ENCODE results near the gene ALG5. TPM values are rescaled to one million over a fixed set of nuclear protein-coding genes. Genes with fewer than 3 reads are reported as not detected.
A peak's percentile ranks its signal among the peaks of the same experiment; 100 is the strongest.

The ALG5 gene
- total RNA-seq, 2 experiments from 2014 or later = 36.3 to 36.6 TPM

DNA sequence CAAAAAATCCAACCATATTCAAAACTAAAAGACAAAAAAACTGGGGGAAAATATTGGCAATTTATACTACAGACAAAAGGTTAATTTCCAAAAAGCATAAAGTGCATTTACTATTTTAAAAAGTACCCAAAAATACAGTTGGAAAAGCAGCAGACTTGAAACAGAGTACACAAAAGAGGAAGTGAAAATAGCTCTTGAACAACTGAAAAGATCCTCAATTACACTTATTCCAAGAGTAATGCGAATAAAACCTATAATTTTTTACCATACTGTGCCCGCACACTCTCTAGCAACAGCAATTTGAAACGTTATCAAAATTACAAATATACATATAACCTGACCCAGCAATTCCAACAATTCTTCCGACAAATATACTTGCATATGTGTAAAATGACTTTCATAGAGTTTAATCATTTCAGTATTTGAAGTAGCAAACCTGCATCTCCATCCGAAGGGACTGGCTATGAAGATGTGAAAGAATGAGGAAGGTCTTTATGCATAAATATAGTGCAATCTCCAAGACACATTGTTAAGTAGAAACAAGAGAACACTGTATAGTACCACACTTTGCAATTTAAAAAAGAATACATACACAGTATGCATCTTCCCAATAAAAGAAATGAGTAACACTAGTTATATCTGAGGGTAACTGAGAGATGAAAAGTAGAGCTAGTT, 25.4 kb downstream of the ALG5 start:
- ChIA-PET POLR2A (interaction anchor here (0.9 kb wide), 1 partner anchor 26 kb away, joined by 3 read pairs; the partner anchor contains the start of gene EXOSC8), CTCF (interaction anchor here (0.5 to 0.6 kb wide), 2 partner anchors 90 to 117 kb away, joined by 3 to 4 read pairs; no protein-coding TSS in a partner anchor)
- no peak for DNase-seq
- no peak overlapping the region for H3K4me3 Mint-ChIP-seq
- no peak overlapping the region for H3K27ac Mint-ChIP-seq
- peaks cover 5% of the 10 kb centered on the region for H3K9me3 Mint-ChIP-seq
- H3K36me3 Mint-ChIP-seq (ENCODE audit: low read depth) = peaks cover 44% of the 10 kb centered on the region
- no peaks in the 10 kb centered on the region for H3K27me3 Mint-ChIP-seq
- no peaks in the 10 kb centered on the region for H3K4me1 Mint-ChIP-seq

DNA sequence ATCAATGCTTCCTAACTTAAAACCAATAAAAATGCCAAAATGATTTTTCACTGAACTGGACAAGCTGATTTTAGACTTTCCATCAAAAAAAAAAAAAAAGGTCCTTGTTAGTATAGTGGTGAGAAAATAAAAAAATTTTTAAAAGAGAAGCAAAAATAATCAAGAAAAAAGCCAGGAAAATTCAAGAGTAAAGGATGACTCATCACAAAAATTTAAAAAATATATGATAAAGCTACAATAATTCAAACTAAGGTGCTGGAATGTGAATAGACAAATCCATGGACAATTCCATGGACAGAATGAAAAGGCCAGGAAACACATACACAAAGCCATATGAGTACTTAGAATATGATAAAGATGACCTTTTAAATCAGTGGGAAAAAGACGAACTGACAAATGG, 26.1 kb downstream of the ALG5 start:
- Mint-ChIP-seq H3K27ac (no peak overlapping the region), H3K4me3 (no peak overlapping the region), H3K27me3 (no peaks in the 10 kb centered on the region), H3K36me3 (ENCODE audit: low read depth) (peaks cover 50% of the 10 kb centered on the region), H3K9me3 (peaks cover 5% of the 10 kb centered on the region), H3K4me1 (no peaks in the 10 kb centered on the region)
- ChIA-PET CTCF (interaction anchor here (0.6 to 0.7 kb wide), 2 partner anchors 9 to 116 kb away, joined by 3 to 6 read pairs; no protein-coding TSS in a partner anchor), POLR2A (interaction anchor here (0.6 kb wide), 1 partner anchor 24 kb away, joined by 3 read pairs; no protein-coding TSS in a partner anchor)
- DNase-seq = no peak

DNA sequence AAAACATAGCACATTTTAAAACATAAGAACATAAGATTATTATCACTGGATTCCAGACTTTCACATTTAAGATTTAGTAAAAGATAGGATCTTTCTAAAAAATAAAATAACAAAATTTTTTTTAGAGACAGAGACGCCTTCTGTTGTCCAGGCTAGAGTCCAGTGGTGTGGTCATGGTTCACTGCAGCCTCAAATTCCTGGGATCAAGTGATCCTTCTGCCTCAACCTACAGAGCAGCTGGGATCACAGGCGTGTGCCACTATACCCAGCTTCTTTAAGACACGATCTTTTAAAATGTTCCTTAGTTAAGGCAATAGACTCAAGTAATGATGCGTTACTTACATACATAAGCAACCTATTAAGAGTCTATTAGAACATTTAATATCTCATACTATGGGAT, 32.7 kb downstream of the ALG5 start:
- Mint-ChIP-seq H3K27me3 (no peaks in the 10 kb centered on the region), H3K9me3 (no peaks in the 10 kb centered on the region), H3K4me3 (no peak overlapping the region), H3K27ac (no peak overlapping the region), H3K4me1 (peaks cover 10% of the 10 kb centered on the region), H3K36me3 (ENCODE audit: low read depth) (peaks cover 43% of the 10 kb centered on the region)
- ChIA-PET POLR2A (no interaction called here), CTCF (no interaction called here)
- no peak for DNase-seq

DNA sequence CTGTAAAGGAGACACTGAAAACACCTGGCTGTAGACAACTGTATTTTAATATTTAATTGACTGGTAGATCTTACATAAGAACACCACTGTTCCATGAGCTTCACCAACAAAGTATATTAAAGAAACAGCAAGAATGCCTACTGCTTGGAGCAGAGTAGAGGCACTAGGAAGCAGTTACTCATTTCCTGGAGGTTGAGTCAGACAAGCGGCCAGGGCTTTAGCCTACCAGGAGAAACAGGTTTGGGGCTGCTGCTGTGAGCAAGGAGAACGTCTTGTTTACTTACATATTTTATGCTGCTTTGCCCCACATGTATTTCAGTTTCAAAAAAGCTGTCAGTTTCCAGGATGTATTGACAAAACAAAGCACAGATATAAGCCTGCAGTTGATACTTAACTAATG, 33.4 kb downstream of the ALG5 start:
- H3K4me1 Mint-ChIP-seq = peaks cover 10% of the 10 kb centered on the region
- ChIA-PET POLR2A (no interaction called here), CTCF (no interaction called here)
- H3K36me3 Mint-ChIP-seq (ENCODE audit: low read depth) = peaks cover 41% of the 10 kb centered on the region
- H3K27ac Mint-ChIP-seq = peak overlapping the region; percentile 33
- no peaks in the 10 kb centered on the region for H3K27me3 Mint-ChIP-seq
- no peak for DNase-seq
- H3K4me3 Mint-ChIP-seq = no peak overlapping the region
- H3K9me3 Mint-ChIP-seq = no peaks in the 10 kb centered on the region

DNA sequence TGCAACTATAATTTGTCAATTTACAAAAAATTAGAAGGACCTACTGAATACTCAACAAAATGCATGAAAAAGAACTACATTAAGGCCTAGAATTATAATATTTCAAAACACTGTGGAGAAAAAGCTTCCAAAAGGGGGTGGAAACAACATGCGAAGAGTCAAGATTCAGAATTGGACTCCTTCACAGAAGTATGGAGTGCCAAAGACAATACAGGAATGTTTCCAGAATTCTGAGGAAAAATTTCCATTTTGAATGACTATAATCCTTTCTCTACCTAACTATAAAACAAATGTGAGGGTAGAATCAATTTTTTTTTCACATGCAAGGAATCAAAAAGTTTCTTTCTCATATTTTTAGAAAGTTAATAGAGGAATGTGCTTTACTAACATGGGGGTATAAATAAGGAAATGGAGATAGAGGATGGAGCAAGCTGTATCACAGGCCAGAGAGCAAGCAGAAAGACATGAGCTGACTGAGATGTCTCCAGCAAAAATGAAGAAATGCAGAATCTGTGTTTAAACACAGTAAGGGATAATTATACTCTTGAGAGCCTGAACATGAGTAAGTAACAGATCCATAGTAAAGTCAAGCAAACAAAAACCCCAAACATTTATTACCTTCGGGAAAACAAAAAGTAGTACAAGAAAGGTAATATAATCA, 39.6 kb downstream of the ALG5 start:
- Mint-ChIP-seq H3K36me3 (ENCODE audit: low read depth) (peaks cover 12% of the 10 kb centered on the region), H3K27me3 (no peaks in the 10 kb centered on the region), H3K9me3 (no peaks in the 10 kb centered on the region), H3K4me3 (no peak overlapping the region), H3K27ac (no peak overlapping the region), H3K4me1 (peaks cover 2% of the 10 kb centered on the region)
- ChIA-PET POLR2A (no interaction called here), CTCF (no interaction called here)
- DNase-seq = no peak

DNA sequence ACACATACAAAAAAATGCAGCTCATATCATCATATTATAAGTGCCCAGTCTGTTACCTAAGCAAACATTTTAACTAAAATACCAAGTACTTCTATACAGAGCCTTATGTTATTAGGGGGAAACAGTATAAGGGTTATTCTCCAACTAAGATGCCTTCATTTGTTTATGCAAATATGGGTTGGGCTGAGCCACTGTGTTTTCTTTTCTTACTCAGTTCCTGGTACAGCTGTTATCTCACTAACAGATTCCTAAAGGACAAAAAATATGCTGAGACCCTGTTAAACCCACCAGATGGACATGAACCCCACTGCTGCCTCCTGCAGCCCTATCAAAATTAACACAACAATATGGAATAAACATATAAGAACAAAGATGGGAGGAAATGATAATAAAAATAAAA, 44.6 kb downstream of the ALG5 start:
- H3K4me1 Mint-ChIP-seq = peaks cover 2% of the 10 kb centered on the region
- H3K4me3 Mint-ChIP-seq = no peak overlapping the region
- DNase-seq = no peak
- peaks cover 24% of the 10 kb centered on the region for H3K36me3 Mint-ChIP-seq (ENCODE audit: low read depth)
- no peak overlapping the region for H3K27ac Mint-ChIP-seq
- no peaks in the 10 kb centered on the region for H3K9me3 Mint-ChIP-seq
- CTCF ChIA-PET = no interaction called here
- no peaks in the 10 kb centered on the region for H3K27me3 Mint-ChIP-seq
- POLR2A ChIA-PET = no interaction called here

DNA sequence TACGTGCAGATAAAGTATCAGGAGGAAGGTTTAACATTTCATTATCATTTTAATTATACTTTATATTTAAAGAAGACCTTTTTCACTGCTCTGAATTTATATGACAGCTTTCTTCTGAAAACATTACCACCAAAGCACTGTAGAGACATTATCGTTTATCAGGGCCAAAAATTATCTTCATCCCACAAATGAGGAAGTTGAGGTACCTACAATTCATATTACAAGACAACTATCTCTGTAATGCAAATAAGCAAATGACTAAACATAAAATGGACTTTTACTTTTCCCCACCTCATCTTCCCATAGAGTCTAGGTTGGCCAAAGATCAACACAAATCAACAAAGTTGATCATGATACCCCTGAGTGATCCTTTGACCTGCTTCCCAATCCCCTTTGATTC, 48.2 kb downstream of the ALG5 start:
- H3K9me3 Mint-ChIP-seq = no peaks in the 10 kb centered on the region
- H3K36me3 Mint-ChIP-seq (ENCODE audit: low read depth) = peaks cover 43% of the 10 kb centered on the region
- H3K4me1 Mint-ChIP-seq = no peaks in the 10 kb centered on the region
- ChIA-PET POLR2A (no interaction called here), CTCF (no interaction called here)
- DNase-seq = no peak
- H3K27me3 Mint-ChIP-seq = no peaks in the 10 kb centered on the region
- H3K4me3 Mint-ChIP-seq = no peak overlapping the region
- no peak overlapping the region for H3K27ac Mint-ChIP-seq

DNA sequence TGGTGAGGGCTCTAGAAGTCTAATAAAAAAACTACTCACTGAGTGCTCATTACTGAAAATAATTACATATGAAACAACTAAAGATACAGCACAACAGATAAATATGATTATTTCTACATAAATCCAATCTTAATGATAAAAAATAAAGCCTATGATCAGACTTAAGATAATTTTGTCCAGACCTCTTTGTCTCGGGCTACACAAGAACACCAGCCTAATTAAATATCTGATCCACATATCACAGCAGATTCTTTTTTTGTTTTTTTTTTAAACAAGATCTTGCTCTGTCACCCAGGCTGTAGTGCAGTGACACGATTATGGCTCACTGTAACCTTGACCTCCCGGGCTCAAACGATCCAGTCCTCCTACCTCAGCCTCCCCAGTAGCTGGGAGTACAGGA, 48.8 kb downstream of the ALG5 start:
- POLR2A ChIA-PET = no interaction called here
- CTCF ChIA-PET = no interaction called here
- H3K27me3 Mint-ChIP-seq = no peaks in the 10 kb centered on the region
- no peaks in the 10 kb centered on the region for H3K9me3 Mint-ChIP-seq
- no peaks in the 10 kb centered on the region for H3K4me1 Mint-ChIP-seq
- DNase-seq = no peak
- no peak overlapping the region for H3K4me3 Mint-ChIP-seq
- peaks cover 43% of the 10 kb centered on the region for H3K36me3 Mint-ChIP-seq (ENCODE audit: low read depth)
- no peak overlapping the region for H3K27ac Mint-ChIP-seq

DNA sequence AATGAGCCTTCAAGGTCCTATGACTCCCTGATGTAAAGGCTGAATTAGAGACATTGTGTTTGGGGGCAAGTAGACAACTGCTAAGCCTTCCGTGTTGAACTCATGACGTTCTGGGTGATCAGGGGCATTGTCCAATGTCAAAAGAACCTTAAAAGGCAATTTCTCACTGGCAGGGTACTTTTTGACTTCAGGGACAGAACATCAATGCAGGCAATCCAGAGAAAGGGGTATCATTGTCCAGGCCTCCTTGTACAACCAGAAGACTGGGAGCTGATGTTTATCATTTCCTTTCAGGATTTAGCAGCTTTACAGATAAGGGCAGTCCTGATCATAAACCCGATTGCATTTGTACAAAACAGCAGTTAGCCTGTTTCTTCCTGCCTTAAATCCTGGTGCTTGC, 54.1 kb downstream of the ALG5 start:
- DNase-seq = no peak
- Mint-ChIP-seq H3K27ac (no peak overlapping the region), H3K4me1 (no peaks in the 10 kb centered on the region), H3K27me3 (peaks cover 5% of the 10 kb centered on the region), H3K9me3 (no peaks in the 10 kb centered on the region), H3K4me3 (no peak overlapping the region), H3K36me3 (ENCODE audit: low read depth) (peaks cover 18% of the 10 kb centered on the region)
- POLR2A ChIA-PET = no interaction called here
- CTCF ChIA-PET = no interaction called here

DNA sequence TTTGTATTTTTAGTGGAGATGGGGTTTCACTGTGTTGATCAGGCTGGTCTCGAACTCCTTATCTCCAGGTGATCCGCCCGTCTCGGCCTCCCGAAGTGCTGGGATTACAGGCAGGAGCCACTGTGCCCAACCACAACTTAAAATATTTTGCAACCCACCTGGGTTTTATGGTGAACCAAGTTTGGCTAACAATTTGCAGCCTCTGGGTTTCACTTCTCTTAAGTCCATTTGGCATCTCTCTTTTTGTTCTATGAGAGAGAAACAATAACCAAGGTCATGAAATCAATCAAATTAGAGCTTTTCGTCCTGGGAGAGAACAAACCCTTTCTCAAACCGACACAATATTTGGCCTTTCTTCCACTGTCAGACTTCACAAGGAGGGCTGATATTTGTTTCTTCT, 73.5 kb downstream of the ALG5 start:
- ChIA-PET CTCF (no interaction called here), POLR2A (no interaction called here)
- Mint-ChIP-seq H3K27me3 (peaks cover 43% of the 10 kb centered on the region), H3K27ac (no peak overlapping the region), H3K4me3 (no peak overlapping the region), H3K36me3 (ENCODE audit: low read depth) (no peaks in the 10 kb centered on the region), H3K4me1 (peaks cover under 1% of the 10 kb centered on the region), H3K9me3 (no peaks in the 10 kb centered on the region)
- DNase-seq = no peak

DNA sequence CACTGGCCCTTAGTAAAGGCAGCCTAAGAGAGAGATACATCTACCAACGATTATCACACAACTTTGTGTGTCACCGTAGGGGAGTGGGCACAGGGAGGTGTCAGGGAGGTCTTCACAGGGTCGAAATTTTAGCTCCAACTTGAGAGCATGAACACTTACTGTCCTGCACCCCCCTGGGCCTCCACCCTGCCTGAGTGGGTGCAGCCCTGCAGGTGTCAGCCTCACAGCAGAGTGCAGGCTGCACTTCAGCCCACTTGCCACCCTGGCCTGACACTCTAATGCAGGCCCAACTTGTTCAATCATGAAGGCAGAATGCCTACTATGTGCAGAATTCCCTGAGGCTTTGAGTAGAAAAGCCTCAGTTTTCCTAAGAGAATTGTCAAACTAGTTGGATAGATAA, 75.1 kb downstream of the ALG5 start:
- ChIA-PET POLR2A (no interaction called here), CTCF (no interaction called here)
- Mint-ChIP-seq H3K36me3 (ENCODE audit: low read depth) (no peaks in the 10 kb centered on the region), H3K27me3 (peaks cover 47% of the 10 kb centered on the region), H3K4me1 (peaks cover 6% of the 10 kb centered on the region), H3K4me3 (no peak overlapping the region), H3K9me3 (no peaks in the 10 kb centered on the region), H3K27ac (no peak overlapping the region)
- no peak for DNase-seq

DNA sequence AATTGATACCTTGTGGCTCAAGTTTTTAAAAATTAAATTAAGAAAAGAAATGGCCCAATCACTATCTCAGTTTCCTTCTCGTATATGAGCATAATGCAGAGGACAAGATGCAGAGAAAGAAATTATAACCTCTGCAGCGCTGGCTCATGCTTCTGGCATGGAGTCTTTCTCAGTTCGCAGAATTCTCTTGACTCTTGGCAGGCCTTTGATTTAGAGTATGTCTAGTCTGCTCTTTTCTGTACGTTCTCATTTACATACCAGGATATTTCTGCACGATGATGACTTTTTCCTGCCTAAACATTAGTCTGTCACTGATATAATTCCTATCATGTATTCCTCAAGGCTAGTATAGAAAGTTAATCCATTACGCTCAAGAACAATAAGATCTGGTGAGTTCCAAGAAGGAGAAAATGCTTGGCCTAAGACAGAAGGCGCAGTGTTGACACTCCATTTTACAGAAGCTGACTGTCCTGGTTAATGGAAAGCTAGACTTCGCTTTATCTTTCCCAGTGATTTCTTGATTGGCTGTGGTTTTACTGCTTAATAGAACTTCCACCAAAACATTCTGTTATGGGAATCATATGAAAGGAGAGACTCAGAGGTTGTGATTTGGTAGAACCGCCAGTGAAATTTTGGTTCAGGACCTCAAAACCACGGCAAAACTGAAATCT, 77.4 kb downstream of the ALG5 start:
- H3K4me3 Mint-ChIP-seq = no peak overlapping the region
- DNase-seq = no peak
- H3K4me1 Mint-ChIP-seq = peaks cover 6% of the 10 kb centered on the region
- peaks cover 58% of the 10 kb centered on the region for H3K27me3 Mint-ChIP-seq
- POLR2A ChIA-PET = no interaction called here
- CTCF ChIA-PET = no interaction called here
- H3K9me3 Mint-ChIP-seq = no peaks in the 10 kb centered on the region
- no peak overlapping the region for H3K27ac Mint-ChIP-seq
- no peaks in the 10 kb centered on the region for H3K36me3 Mint-ChIP-seq (ENCODE audit: low read depth)

DNA sequence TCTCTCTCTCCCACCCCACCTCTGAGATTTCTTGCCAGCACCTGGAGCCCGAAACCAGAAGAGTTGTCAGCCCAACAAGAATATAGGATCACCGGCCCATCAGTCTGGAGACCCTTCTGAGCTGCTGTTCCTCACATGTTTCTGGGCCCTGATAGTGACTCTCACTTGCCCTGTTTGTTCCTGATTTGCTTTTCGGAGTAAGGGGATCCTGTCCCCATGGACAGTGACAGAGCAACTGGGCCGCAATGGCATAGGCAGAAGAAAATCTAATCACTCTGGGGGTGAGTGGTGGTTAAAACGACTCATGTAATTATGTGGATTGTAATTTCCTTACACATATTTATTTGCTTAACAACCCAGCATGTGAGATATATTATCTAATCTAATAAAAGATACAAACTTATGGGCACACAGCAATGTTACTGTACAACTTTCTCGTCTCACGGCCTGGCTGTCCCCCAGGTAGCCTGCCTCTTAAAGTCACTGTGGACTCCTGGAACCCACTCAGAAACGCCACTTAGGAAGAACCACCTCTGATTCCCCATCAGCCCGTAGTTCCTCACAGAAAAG, 78.4 kb downstream of the ALG5 start:
- Mint-ChIP-seq H3K4me1 (peaks cover 6% of the 10 kb centered on the region), H3K9me3 (no peaks in the 10 kb centered on the region), H3K36me3 (ENCODE audit: low read depth) (no peaks in the 10 kb centered on the region), H3K4me3 (peak overlapping the region; percentile 56), H3K27me3 (peaks cover 68% of the 10 kb centered on the region), H3K27ac (no peak overlapping the region)
- ChIA-PET CTCF (no interaction called here), POLR2A (no interaction called here)
- DNase-seq = no peak
